HepG2 (cell line): ENCODE measurements around the gene NSG2. TPM values are rescaled to one million over a fixed set of nuclear protein-coding genes. Genes with fewer than 3 reads are reported as not detected.

ENCODE experiments used
- ATAC-seq: fragments of 200-7000 bp; cut with Tn5 transposase; 3 replicates; pipeline ENCODE4 v1.9.1; 2020; ENCODE audit warnings: mild to moderate bottlenecking, moderate library complexity
- BruUV-seq: library from RNA; stranded (reverse); fragments of 400-500 nt; replicated peaks from 2 replicates; lab custom pipeline; 2021; lab: Mats Ljungman, UMichigan
- CTCF ChIA-PET: fragments of 300-600 bp; formaldehyde crosslinking; extraction: SDS; loops from one replicate; lab custom pipeline; 2021; ENCODE audit warnings: low total read pairs, inconsistent platforms, low intra/inter-chr PET ratio; lab: Yijun Ruan, JAX
- POLR2A ChIA-PET: fragments of 350-600 bp; sonication (Branson Sonifier 250); formaldehyde crosslinking; loops from one replicate; lab custom pipeline; 2020; ENCODE audit warnings: antibody characterized with exemption, inconsistent platforms; lab: Yijun Ruan, JAX
- DNase-seq: peaks from one replicate; pipeline ENCODE4 v3.0.0-alpha.2; 2015; ENCODE audit warnings: low spot score
- FAIRE-seq: peaks from 3 replicates; lab custom pipeline; 2011; peaks lifted over from hg19 to GRCh38; lab: Jason Lieb, UNC
- H2AFZ ChIP-seq: one replicate; pipeline ENCODE4 v1.6.1; 2011; ENCODE audit warnings: low read length, inconsistent platforms
- H3K27ac ChIP-seq: fragments of 300-600 bp; 3 replicates; pipeline ENCODE4 v1.8.0; 2011; ENCODE audit warnings: mixed run types, mild to moderate bottlenecking, mixed read lengths, low read length, inconsistent platforms; ENCODE audit not compliant: insufficient read depth; ENCODE audit errors: extremely low read length
- H3K27me3 ChIP-seq, 2 experiments: fragments of 200-600 bp in 1 of 2; 2 replicates in 1 of 2; 3 replicates in 1 of 2; pipeline versions ENCODE4 v1.6.0 to v1.8.0; 2011; ENCODE audit warnings: low read length in 2 of 2, mild to moderate bottlenecking in 2 of 2, moderate library complexity in 2 of 2, inconsistent platforms in 1 of 2; ENCODE audit not compliant: insufficient read depth in 2 of 2, control insufficient read depth in 1 of 2
- H3K36me3 ChIP-seq, 2 experiments: fragments of 200-600 bp in 1 of 2; replicated peaks in 1 of 2; 2 replicates in 1 of 2; 3 replicates in 1 of 2; pipeline versions ENCODE4 v1.5.1 to v1.8.0; 2011; ENCODE audit warnings: low read length in 2 of 2, inconsistent platforms in 1 of 2; ENCODE audit not compliant: insufficient read depth in 2 of 2, control insufficient read depth in 1 of 2
- H3K4me1 ChIP-seq: 2 replicates; pipeline ENCODE4 v1.5.1; 2012; ENCODE audit warnings: low read length, inconsistent platforms; ENCODE audit not compliant: insufficient read depth
- H3K4me2 ChIP-seq: 2 replicates; pipeline ENCODE4 v1.6.0; 2011; ENCODE audit warnings: low read depth, low read length, inconsistent platforms
- H3K4me3 ChIP-seq, 3 experiments: fragments of 200-600 bp in 1 of 3; sonication (generic), shearing (Covaris generic) in 1 of 3; replicated peaks in 1 of 3; 2 replicates each; pipeline ENCODE4 v1.5.1; 2011 to 2016; ENCODE audit warnings: low read length in 3 of 3, inconsistent platforms in 2 of 3, low read depth in 2 of 3, mild to moderate bottlenecking in 2 of 3, control low read depth in 1 of 3, mixed read lengths in 1 of 3; ENCODE audit not compliant: insufficient read depth in 1 of 3
- H3K79me2 ChIP-seq: one replicate; pipeline ENCODE4 v1.6.1; 2011; ENCODE audit warnings: low read length, inconsistent platforms; ENCODE audit not compliant: insufficient read depth
- H3K9ac ChIP-seq: 2 replicates; pipeline ENCODE4 v1.6.0; 2011; ENCODE audit warnings: mild to moderate bottlenecking, low read depth, low read length, inconsistent platforms; ENCODE audit not compliant: insufficient read depth
- H3K9me3 ChIP-seq: 2 replicates; pipeline ENCODE4 v1.5.1; 2012; ENCODE audit warnings: mild to moderate bottlenecking, low read length
- H4K20me1 ChIP-seq: 2 replicates; pipeline ENCODE4 v1.6.0; 2011; ENCODE audit warnings: inconsistent platforms, mild to moderate bottlenecking, low read length, moderate library complexity; ENCODE audit not compliant: insufficient read depth
- BRCA1 ChIP-seq: sonication (generic); formaldehyde crosslinking; IDR thresholded peaks from 2 replicates; pipeline ENCODE4 v1.4.0; 2020; ENCODE audit warnings: missing genetic modification reagents
- FOXC1 ChIP-seq: sonication (generic); formaldehyde crosslinking; IDR thresholded peaks from 2 replicates; pipeline ENCODE4 v1.8.0; 2022; ENCODE audit warnings: mild to moderate bottlenecking, missing genetic modification reagents, borderline replicate concordance
- HIVEP1 ChIP-seq: sonication (generic); formaldehyde crosslinking; IDR thresholded peaks from 2 replicates; pipeline ENCODE4 v1.4.0; 2020; ENCODE audit warnings: mild to moderate bottlenecking, missing genetic modification reagents
- NFYB ChIP-seq: sonication (generic); formaldehyde crosslinking; IDR thresholded peaks from 2 replicates; pipeline ENCODE4 v1.4.0; 2020; ENCODE audit warnings: missing genetic modification reagents
- SRF ChIP-seq: IDR thresholded peaks from 2 replicates; pipeline ENCODE4 v1.6.1; 2011; ENCODE audit warnings: mild to moderate bottlenecking, low read depth, low read length, moderate library complexity
- THAP11 ChIP-seq: IDR thresholded peaks from 2 replicates; pipeline ENCODE4 v1.6.1; 2016; ENCODE audit warnings: missing biosample characterization, missing genetic modification reagents
- ZBTB1 ChIP-seq: sonication (generic); formaldehyde crosslinking; IDR thresholded peaks from 2 replicates; pipeline ENCODE4 v1.4.0; 2020; ENCODE audit warnings: missing genetic modification reagents, borderline replicate concordance
- ZBTB42 ChIP-seq: sonication (generic); formaldehyde crosslinking; IDR thresholded peaks from 2 replicates; pipeline ENCODE4 v1.5.0; 2020; ENCODE audit warnings: mild to moderate bottlenecking, missing genetic modification reagents
- ZFP90 ChIP-seq: sonication (generic); formaldehyde crosslinking; IDR thresholded peaks from 2 replicates; pipeline ENCODE4 v1.8.0; 2022; ENCODE audit warnings: missing genetic modification reagents, mild to moderate bottlenecking, inconsistent platforms, borderline replicate concordance
- ZFP91 ChIP-seq: sonication (generic); formaldehyde crosslinking; IDR thresholded peaks from 2 replicates; pipeline ENCODE4 v1.9.0; 2022; ENCODE audit warnings: missing genetic modification reagents, mild to moderate bottlenecking, borderline replicate concordance
- ZNF317 ChIP-seq: sonication (generic); formaldehyde crosslinking; IDR thresholded peaks from 2 replicates; pipeline ENCODE4 v1.5.0; 2020; ENCODE audit warnings: mild to moderate bottlenecking, missing genetic modification reagents
- ZNF740 ChIP-seq: sonication (generic); formaldehyde crosslinking; IDR thresholded peaks from 2 replicates; pipeline ENCODE4 v1.4.0; 2020; ENCODE audit warnings: missing genetic modification reagents
- ZSCAN25 ChIP-seq: sonication (generic); formaldehyde crosslinking; IDR thresholded peaks from 2 replicates; pipeline ENCODE4 v1.8.0; 2022; ENCODE audit warnings: mild to moderate bottlenecking, missing genetic modification reagents
- WGBS: methylation state at CpG from one replicate; pipeline ENCODE4 v1.1.6; 2017; ENCODE audit warnings: low lambda C conversion rate; 5-methylcytosine and 5-hydroxymethylcytosine counted together
- in situ Hi-C: cut with HindIII; loops from 2 replicates; pipeline ENCODE4 v1.10.0; 2017; ENCODE audit warnings: low pct_unique_long_range_greater_than_20kb; ENCODE audit not compliant: extremely low pct_ligation_motif_present
- intact Hi-C: fragments of 100-400 bp; cut with micrococcal nuclease; formaldehyde crosslinking; loops from one replicate; pipeline ENCODE4 v1.10.0; 2022; ENCODE audit not compliant: unreplicated experiment
- polyA plus RNA-seq, 8 experiments: library from polyadenylated mRNA; depleted of rRNA in 3 of 8; stranded (reverse) in 7 of 8; unstranded in 1 of 8; fragments of >200 nt; fragmentation: Illumina TruSeq in 4 of 8; extraction: Trizol in 4 of 8; gene quantifications; 2 replicates each; pipeline versions ENCODE4 v1.2.1 to v1.2.3, GENCODE V29; 2011 to 2016; ENCODE audit warnings: low read depth in 4 of 8, missing spikeins in 1 of 8, mixed read lengths in 1 of 8; ENCODE audit not compliant: insufficient read depth in 1 of 8
- total RNA-seq, 5 experiments: library from RNA; depleted of rRNA; stranded (reverse); fragments of >200 nt; fragmentation: Illumina TruSeq; extraction: Trizol; gene quantifications; 2 replicates each; pipeline ENCODE4 v1.2.3, GENCODE V29; 2016; ENCODE audit warnings: low read depth in 1 of 5

Gene NSG2
- total and polyA plus RNA-seq, 2 of the 13 experiments (the other 11 are each of a cell fraction or from before 2014, with no cell fraction given) = 0.21 TPM; not detected in 1

GRCh38 chr5:174090129-174090528, 44.6 kb downstream of the NSG2 start:
- in situ Hi-C loops (no loop called here), intact Hi-C loops (no loop called here)
- no peaks in the 10 kb centered on the region for H3K79me2 ChIP-seq
- ChIA-PET CTCF (no interaction called here), POLR2A (no interaction called here)
- FAIRE-seq = no peak
- TF ChIP-seq ZBTB42 (CRISPR knock-in tag) (no peak), ZBTB1 (no peak), ZSCAN25 (no peak), FOXC1 (CRISPR knock-in tag) (no peak), ZFP90 (CRISPR knock-in tag) (no peak), NFYB (CRISPR knock-in tag) (no peak), ZNF317 (CRISPR knock-in tag) (no peak), HIVEP1 (no peak), ZNF740 (CRISPR knock-in tag) (no peak), BRCA1 (no peak), THAP11 (CRISPR knock-in tag) (no peak), ZFP91 (no peak), SRF (no peak)
- no peak overlapping the region for H3K9ac ChIP-seq
- H3K4me1 ChIP-seq = no peaks in the 10 kb centered on the region
- H3K27me3 ChIP-seq = peaks cover 0 to 12% of the 10 kb centered on the region in 2 experiments; a peak in 1 of 5 replicates
- no peak overlapping the region for H3K4me3 ChIP-seq
- H3K36me3 ChIP-seq = no peaks in the 10 kb centered on the region
- no TSS peak for BruUV-seq
- H3K27ac ChIP-seq = no peak overlapping the region
- no peak for DNase-seq
- no peak for ATAC-seq
- 46% methylated on average over 10 of the region's 10 CpGs for WGBS
- no peak overlapping the region for H2AFZ ChIP-seq
- no peaks in the 10 kb centered on the region for H3K9me3 ChIP-seq
- H4K20me1 ChIP-seq = no peaks in the 10 kb centered on the region; the same call in 1 of the 2 replicates
- no peak overlapping the region for H3K4me2 ChIP-seq
